GM19193 (cell line): Measurements from ENCODE around the gene LITAF.
A peak's percentile ranks its signal among the peaks of the same experiment; 100 is the strongest.

Experiments
- POLR2A ChIP-seq: IDR thresholded peaks from 4 replicates; pipeline ENCODE4 v1.6.1; 2011; ENCODE audit not compliant: insufficient read depth, insufficient read length; ENCODE audit errors: extremely low read depth

LITAF gene

DNA sequence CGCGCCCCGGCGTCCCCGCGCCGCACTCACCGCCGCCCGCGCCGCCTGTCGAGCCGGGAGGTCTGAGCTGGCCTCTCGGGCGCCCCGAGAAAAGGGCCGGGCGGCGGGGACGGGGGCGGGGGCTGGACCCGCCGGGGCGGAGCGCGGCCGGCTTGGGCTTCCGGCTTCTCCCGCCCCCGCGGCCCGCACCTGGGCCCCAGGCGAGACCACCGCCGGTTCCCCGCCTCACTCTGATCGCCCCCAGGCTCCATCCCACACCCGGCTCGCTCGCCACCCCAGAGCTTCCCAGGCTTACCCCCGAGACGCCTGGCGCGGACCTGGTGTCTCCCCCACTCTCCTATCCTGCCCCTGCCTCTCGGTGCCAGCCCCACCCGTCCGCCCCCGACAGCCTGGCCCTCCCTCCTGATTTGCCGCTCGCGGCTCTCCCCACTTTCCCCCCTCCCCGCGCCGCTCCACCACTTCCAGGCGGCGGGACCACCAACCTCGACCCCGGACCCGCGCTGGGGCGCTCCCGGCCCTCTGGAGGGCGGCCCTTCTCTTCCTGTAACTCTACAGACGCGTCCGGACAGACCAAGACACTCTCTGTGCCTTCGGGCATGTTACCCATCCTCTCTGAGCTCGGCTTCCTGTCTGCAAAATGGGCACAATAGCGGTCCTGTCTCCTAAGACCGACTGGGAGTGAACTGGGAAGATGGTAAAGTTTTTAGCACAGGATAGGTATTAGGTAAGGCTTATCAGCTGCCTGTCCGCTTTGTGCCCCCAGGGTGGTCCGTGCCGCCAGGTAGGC lies at the start of gene LITAF:
LITAF (minus strand) TSS at position 64 of the 787 bp plus-strand sequence. CDS start 30,189 bp downstream, outside the sequence.
- peak; percentile 79 for TF ChIP-seq POLR2A

DNA sequence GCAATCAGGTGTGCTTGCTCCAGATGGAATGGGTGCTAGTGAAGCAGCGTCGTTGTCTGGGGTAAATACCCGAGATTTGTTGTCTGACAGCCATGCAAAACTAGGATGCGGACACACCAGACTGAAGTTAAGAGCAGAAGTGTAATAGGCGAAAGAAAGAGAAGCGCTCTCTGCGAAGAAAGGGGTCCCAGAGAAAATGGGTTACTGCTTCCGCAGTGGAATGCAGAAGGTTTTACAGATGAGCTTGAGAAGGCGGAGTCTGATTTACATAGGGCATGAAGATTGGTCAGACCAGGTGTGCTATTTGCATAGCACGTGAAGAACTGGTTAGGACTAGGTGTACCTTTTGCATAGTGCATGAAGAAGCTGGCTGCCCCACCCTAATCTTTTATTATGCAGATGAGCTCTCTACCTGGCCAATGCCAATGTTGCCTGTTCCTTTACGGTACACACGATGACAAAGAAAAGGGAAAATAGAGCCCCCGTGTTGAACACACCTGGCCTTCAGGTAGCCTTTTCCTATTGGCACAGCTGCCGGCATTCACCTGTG lies 49.5 kb upstream of the LITAF start:
- no peak for TF ChIP-seq POLR2A

DNA sequence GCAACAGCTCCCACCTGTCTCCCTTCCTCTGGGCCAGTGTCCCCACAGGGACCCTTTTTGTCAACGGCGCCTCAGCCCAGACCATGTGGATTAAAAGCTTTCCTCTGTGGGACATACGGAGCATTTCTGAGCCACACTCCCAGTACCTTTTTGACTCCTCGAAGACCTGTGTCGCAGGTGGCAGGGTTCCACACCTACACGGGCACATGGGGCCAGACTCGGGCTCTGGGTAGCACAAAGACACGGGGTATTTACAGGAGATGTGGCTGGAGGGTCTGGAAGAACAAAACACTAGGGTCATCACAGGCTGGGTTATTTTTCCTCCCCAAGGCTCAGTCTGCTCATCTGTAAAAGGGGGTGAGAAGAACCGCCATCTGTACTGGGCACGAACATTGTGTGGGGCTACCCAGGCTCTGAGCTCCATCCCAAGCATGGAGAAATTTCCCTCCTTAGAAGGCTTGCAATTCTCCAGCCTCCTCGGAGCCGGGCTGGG lies 49.0 kb upstream of the LITAF start:
- TF ChIP-seq POLR2A = no peak

DNA sequence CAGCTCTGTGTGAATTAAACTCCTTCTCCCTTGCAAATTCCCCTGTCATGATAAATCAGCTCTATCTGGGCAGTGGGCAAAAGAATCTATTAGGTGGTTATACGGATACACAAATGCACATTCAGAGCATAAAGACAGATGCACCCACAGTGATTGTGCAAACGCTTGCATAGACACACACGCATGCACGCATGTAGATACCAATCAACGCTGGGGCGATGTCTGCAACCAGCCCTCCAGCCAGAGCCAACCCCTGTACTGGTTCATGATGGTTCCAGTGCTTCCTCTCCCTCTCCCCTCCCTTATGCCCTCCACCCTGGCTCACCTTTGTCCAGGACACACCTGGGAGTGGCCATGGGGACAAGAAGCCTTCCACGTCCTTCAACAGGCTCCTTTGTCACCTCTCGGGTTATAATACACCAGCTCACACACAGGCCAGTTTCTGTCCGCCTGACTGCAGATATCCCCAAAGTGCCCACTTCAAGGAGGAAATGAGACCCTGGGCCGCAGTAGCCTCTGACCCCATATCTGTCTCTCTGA lies 48.5 kb upstream of the LITAF start:
- TF ChIP-seq POLR2A = no peak

DNA sequence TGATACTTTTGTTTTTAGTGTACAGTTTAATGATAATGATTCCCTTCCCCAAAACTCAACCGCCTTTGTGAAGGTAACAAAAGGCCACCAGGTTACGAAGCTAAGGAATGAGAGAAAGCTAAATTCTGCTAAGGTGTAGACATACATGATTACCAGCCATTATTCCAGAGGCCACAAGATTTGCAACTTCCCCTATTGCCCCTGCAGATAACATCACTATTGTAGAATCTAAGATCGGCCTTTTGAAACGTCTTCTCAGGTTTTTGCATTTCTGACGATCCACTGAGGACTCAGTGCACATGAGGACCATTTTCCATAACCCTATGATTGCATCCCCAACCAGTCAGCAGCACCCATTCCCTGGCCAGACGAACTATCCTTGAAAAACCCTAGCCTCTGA lies 47.6 kb upstream of the LITAF start:
- no peak for TF ChIP-seq POLR2A

DNA sequence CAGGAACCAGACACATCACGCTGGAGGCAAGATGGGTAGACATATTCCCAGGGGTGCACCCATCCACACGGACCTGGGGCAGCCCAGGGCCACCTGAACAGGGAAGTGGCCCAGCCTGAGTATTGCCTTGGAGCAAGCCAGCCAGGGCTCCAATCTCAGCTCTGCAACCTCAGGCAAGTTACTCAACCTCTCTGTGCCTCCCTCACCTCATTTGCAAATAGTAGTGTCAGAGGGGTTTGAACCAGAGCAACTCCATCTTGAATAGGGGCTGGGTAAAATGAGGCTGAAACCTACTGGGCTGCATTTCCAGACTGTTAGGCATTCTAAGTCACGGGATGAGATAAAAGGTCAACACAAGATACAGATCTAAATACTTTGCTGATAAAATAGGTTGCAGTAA lies 46.4 kb upstream of the LITAF start:
- no peak for TF ChIP-seq POLR2A

DNA sequence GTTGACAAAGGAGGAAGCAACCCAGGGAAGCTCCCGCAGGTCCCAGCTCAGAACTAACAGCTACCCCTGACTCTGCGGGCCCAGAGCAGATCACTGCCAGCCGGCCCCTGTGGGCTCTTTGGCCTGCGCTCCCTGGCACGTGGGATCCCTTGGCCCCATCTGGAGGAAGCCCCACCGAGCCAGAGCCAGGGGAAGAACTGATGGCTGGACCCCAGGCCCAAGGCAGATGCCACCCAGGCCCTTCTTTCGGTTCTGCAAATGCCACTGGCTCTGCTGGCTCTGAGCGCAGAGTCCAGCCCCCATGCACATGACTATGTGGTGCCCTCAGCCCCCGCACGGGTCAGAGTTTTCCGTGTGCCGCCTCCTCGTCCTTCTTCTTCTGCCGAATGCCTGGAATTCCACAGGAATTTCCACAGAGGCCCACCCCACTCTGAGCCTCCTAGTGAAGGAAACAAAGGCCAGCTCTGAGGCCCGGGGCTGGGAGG lies 45.8 kb upstream of the LITAF start:
- no peak for TF ChIP-seq POLR2A

DNA sequence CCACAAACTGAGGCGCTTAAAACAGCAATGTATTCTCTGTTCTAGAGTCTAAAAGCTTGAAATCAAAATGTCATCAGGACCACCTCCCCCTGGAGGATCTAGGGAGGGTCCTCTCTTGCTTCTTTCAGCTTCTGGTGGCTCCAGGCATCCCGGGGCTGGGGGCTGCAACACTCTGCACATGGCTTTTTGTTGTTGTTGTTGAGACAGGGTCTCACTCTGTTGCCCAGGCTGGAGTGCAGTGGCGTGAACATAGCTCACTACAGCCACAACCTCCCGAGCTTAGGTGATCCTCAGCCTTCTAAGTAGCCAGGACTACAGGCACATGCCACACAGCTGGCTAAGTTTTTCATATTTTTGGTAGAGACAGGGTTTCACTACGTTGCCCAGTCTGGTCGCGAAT lies 44.5 kb upstream of the LITAF start:
- no peak for TF ChIP-seq POLR2A

DNA sequence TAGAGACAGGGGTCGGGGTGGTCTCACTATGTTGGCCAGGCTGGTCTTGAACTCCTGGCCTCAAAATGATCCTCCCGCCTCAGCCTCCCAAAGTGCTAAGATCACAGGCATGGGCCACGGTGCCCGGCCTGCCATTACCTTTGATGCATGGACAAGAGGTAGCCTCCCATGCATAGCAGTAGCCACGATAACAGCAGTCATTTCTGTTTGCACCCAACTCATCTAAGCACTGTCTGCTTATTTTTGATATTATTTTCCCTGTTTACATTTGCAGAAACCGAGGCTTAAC lies 44.0 kb upstream of the LITAF start:
- no peak for TF ChIP-seq POLR2A

DNA sequence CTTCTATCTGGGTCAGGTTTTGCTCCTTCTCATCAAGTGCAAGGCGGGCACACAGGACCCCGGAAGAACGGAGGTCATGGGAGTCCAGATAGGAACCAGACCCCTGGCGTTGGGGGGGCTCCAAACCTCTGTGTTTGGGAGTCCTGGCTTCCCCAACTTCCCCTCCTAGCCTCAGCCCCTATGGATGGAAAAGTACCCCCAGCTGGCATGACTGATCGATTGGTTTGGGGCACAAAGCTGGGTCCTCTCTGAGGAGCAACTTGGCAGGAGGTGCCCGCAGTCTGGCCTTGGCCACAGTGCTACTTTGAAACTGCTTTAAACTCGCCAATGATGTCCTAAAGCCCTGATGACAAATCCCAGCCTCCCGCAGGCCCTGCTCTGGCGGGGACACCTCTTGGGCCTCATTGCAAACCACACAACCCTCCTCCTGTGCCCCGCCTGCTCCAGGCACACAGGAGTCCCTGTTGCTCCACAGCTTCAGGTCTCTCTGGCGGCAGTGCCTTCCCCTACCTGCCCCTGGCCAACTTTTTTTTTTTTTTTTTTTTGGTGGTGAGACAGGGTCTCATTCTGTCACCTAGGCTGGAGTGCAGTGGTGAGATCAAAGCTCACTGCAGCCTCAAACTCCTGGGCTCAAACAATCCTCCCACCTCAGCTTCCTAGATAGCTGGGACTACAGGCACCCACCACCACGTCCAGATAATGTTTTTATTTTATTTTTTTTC lies 43.5 kb upstream of the LITAF start:
- no peak for TF ChIP-seq POLR2A

DNA sequence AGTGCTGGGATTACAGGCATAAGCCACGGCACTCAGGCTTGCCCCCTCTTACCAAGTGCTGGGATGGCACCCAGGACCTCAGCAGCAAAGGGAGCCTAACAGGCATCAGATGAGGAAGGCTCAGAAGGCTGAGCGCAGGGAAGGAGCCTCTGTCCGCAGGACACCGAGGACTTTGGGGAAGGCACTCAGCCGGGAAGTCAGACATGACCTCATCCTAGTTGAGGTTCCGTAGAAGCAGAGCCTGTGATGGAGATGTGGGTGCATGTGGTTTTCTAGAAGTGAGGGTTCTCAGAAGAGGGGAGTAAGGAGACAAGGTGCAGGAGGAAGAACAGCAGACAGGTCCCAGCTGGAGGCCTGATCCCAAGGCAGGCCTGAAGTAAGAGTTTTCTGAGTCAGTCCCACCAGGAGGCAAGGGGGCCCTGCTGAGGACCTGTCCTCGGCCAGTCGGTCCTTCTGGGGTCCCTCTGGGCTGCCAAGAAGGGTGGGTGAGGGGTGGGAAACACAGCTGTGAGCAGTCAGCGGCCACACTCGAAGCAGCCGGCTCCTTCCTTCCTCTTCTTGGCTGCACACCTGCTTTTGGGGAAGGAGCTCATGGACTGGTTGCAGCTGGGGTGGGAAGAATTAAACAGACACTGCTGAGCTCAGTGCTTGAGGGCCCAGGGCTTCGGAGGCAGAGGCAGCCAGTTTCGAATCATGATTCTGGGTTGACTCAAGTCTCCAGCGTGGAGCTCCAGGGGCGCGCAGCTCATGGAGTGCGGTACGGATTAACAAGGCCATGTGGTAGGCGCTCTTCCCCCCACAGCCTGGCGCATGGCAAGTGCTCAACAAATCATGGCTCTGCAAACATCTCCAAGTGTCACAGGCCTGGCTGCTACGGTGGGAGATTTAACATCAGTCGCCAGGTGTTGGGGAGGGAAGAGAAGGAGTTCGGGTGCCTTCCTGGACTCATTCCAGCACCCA lies 42.6 kb upstream of the LITAF start:
- no peak for TF ChIP-seq POLR2A

DNA sequence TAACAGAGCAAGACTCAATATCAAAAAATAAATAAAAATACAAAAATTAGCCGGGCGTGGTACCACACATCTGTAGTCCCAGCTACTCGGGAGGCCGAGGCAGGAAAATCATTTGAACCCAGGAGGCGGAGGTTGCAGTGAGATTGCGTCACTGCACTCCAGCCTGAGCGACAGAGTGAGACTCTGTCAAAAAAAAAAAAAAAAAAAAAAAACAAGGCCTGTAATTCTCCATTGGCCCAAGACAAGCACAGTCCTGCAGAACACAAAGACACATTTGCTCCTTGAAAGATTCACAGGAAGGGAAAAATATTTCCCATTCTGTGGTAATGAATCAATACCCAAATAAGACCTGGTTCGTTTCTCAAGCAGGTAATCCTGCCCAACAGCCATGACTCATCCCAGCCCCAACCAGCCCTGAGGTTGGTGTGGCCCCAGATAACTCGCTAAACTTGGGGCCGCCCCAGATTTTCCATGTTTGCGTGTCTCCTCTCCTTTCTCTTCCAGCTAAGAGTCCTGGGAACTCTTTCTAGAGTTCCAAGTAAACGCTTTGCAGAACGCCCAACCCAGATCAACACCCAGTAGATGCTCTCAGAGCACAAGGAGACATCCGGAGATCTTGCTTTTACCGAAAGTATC lies 41.2 kb upstream of the LITAF start:
- TF ChIP-seq POLR2A = no peak

DNA sequence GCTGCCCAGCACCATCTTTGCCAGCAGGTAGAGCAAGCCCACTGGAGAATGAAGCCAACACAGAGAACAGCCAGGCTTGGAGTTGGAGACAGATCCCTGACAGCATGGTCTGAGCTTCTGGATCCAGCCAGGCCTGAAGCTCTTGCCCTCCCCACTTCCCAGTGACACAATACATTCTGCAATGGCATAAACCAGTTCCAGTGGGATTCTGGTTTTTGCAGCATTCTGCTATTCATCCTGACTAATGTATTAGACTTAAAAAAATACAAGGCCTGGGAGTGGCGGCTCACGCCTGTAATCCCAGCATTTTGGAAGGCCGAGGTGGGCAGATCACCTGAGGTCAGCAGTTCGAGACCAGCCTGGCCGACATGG lies 40.6 kb upstream of the LITAF start:
- no peak for TF ChIP-seq POLR2A
